Mesendoderm (in vitro differentiated cells): ENCODE results near the gene SLC2A13.

Experiments used
- DNase-seq: peaks from one replicate; pipeline ENCODE4 v3.0.0; 2013
- H2AK5ac ChIP-seq: 2 replicates; pipeline ENCODE4 v1.6.1; 2013; ENCODE audit warnings: low read length, inconsistent platforms
- H2BK120ac ChIP-seq: 2 replicates; pipeline ENCODE4 v1.6.1; 2013; ENCODE audit warnings: low read depth, mild to moderate bottlenecking, low read length, moderate library complexity, mixed read lengths
- H2BK15ac ChIP-seq: replicated peaks from 2 replicates; pipeline ENCODE4 v1.6.1; 2013; ENCODE audit warnings: low read depth, mild to moderate bottlenecking, moderate library complexity
- H2BK5ac ChIP-seq: 2 replicates; pipeline ENCODE4 v1.6.1; 2013; ENCODE audit warnings: low read length, inconsistent platforms
- H3K18ac ChIP-seq: 2 replicates; pipeline ENCODE4 v1.6.1; 2013; ENCODE audit warnings: mild to moderate bottlenecking, low read length, mixed read lengths
- H3K23ac ChIP-seq: one replicate; pipeline ENCODE4 v1.6.1; 2013; ENCODE audit warnings: low read length
- H3K27ac ChIP-seq: 2 replicates; pipeline ENCODE4 v1.5.1; 2013; ENCODE audit warnings: low read depth, mild to moderate bottlenecking, inconsistent platforms, low read length, moderate library complexity
- H3K27me3 ChIP-seq: 2 replicates; pipeline ENCODE4 v1.6.1; 2013; ENCODE audit warnings: low read length, control low read depth, mild to moderate bottlenecking, inconsistent platforms; ENCODE audit not compliant: insufficient read depth, poor library complexity
- H3K36me3 ChIP-seq: 2 replicates; pipeline ENCODE4 v1.6.1; 2013; ENCODE audit warnings: low read length, inconsistent platforms; ENCODE audit not compliant: control insufficient read depth, insufficient read depth
- H3K4ac ChIP-seq: one replicate; pipeline ENCODE4 v1.6.1; 2013; ENCODE audit warnings: low read depth, mild to moderate bottlenecking, low read length, moderate library complexity
- H3K4me1 ChIP-seq: 2 replicates; pipeline ENCODE4 v1.6.1; 2013; ENCODE audit warnings: low read depth, low read length, inconsistent platforms; ENCODE audit not compliant: control insufficient read depth
- H3K4me2 ChIP-seq: 2 replicates; pipeline ENCODE4 v1.6.1; 2013; ENCODE audit warnings: low read length
- H3K4me3 ChIP-seq: 2 replicates; pipeline ENCODE4 v1.5.1; 2013; ENCODE audit warnings: mild to moderate bottlenecking, low read length
- H3K56ac ChIP-seq: one replicate; pipeline ENCODE4 v1.6.1; 2013; ENCODE audit warnings: low read length
- H3K79me1 ChIP-seq: 2 replicates; pipeline ENCODE4 v1.6.1; 2013; ENCODE audit warnings: low read length, inconsistent platforms
- H3K79me2 ChIP-seq: 2 replicates; pipeline ENCODE4 v1.6.1; 2013; ENCODE audit warnings: mild to moderate bottlenecking, low read length; ENCODE audit not compliant: control insufficient read depth, insufficient read depth
- H3K9ac ChIP-seq: 2 replicates; pipeline ENCODE4 v1.6.1; 2013; ENCODE audit warnings: low read length, inconsistent platforms
- H4K5ac ChIP-seq: one replicate; pipeline ENCODE4 v1.6.1; 2013; ENCODE audit warnings: low read length
- H4K8ac ChIP-seq: one replicate; pipeline ENCODE4 v1.6.1; 2013; ENCODE audit warnings: low read depth, mild to moderate bottlenecking, control low read depth, low read length, moderate library complexity
- WGBS: extraction: QIAGEN DNeasy Blood & Tissue Kit; methylation state at CpG from one replicate; pipeline ENCODE4 v1.1.7; 2013; ENCODE audit warnings: low lambda C conversion rate, missing lambda C conversion rate; ENCODE audit not compliant: insufficient coverage; ENCODE audit errors: extremely low coverage; 5-methylcytosine and 5-hydroxymethylcytosine counted together

The SLC2A13 gene

GRCh38 chr12:39956725-39957124 is 149.2 kb downstream of the SLC2A13 start:
- H4K8ac ChIP-seq: no peak overlapping the region
- no peaks in the 10 kb centered on the region for H3K36me3 ChIP-seq
- no peak overlapping the region for H3K23ac ChIP-seq
- no peak overlapping the region for H4K5ac ChIP-seq
- no CpG with 5 or more reads among the region's 2 CpGs for WGBS
- no peak for DNase-seq
- H2BK15ac ChIP-seq: no peak overlapping the region
- no peaks in the 10 kb centered on the region for H3K27me3 ChIP-seq
- no peak overlapping the region for H3K56ac ChIP-seq
- no peak overlapping the region for H3K4me2 ChIP-seq
- H3K4me1 ChIP-seq: no peaks in the 10 kb centered on the region
- no peak overlapping the region for H2BK5ac ChIP-seq
- no peaks in the 10 kb centered on the region for H3K79me1 ChIP-seq
- no peak overlapping the region for H2AK5ac ChIP-seq
- no peaks in the 10 kb centered on the region for H3K79me2 ChIP-seq
- H3K4ac ChIP-seq: no peak overlapping the region
- H3K27ac ChIP-seq: no peak overlapping the region
- no peak overlapping the region for H3K18ac ChIP-seq
- H2BK120ac ChIP-seq: no peak overlapping the region
- H3K9ac ChIP-seq: no peak overlapping the region
- no peak overlapping the region for H3K4me3 ChIP-seq

GRCh38 chr12:39946361-39947280 is 159.3 kb downstream of the SLC2A13 start:
- H3K23ac ChIP-seq: no peak overlapping the region
- H3K9ac ChIP-seq: no peak overlapping the region
- no peaks in the 10 kb centered on the region for H3K79me2 ChIP-seq
- H3K27me3 ChIP-seq: no peaks in the 10 kb centered on the region
- H3K4me2 ChIP-seq: no peak overlapping the region
- H3K27ac ChIP-seq: no peak overlapping the region
- no peak overlapping the region for H3K4me3 ChIP-seq
- H3K18ac ChIP-seq: peak overlapping the region; percentile 6
- no peak overlapping the region for H2BK120ac ChIP-seq
- H3K4ac ChIP-seq: no peak overlapping the region
- DNase-seq: no peak
- H3K4me1 ChIP-seq: no peaks in the 10 kb centered on the region
- H3K36me3 ChIP-seq: no peaks in the 10 kb centered on the region
- no CpG with 5 or more reads among the region's 14 CpGs for WGBS
- H2BK15ac ChIP-seq: no peak overlapping the region
- no peak overlapping the region for H2BK5ac ChIP-seq
- H2AK5ac ChIP-seq: no peak overlapping the region
- H3K56ac ChIP-seq: no peak overlapping the region
- H4K8ac ChIP-seq: no peak overlapping the region
- H4K5ac ChIP-seq: no peak overlapping the region
- H3K79me1 ChIP-seq: no peaks in the 10 kb centered on the region

GRCh38 chr12:39937119-39937518 is 168.8 kb downstream of the SLC2A13 start:
- no peak overlapping the region for H2BK120ac ChIP-seq
- H3K56ac ChIP-seq: no peak overlapping the region
- no peak overlapping the region for H3K18ac ChIP-seq
- no peak overlapping the region for H2BK15ac ChIP-seq
- H3K23ac ChIP-seq: no peak overlapping the region
- no peaks in the 10 kb centered on the region for H3K36me3 ChIP-seq
- no peaks in the 10 kb centered on the region for H3K79me1 ChIP-seq
- H3K4me1 ChIP-seq: no peaks in the 10 kb centered on the region
- H4K8ac ChIP-seq: no peak overlapping the region
- H3K27ac ChIP-seq: no peak overlapping the region
- no peak overlapping the region for H3K4me3 ChIP-seq
- H3K4ac ChIP-seq: no peak overlapping the region
- H3K4me2 ChIP-seq: no peak overlapping the region
- no peak for DNase-seq
- WGBS: no CpG with 5 or more reads among the region's 1 CpG
- H2AK5ac ChIP-seq: no peak overlapping the region
- H3K9ac ChIP-seq: no peak overlapping the region
- H3K27me3 ChIP-seq: no peaks in the 10 kb centered on the region
- H2BK5ac ChIP-seq: no peak overlapping the region
- no peaks in the 10 kb centered on the region for H3K79me2 ChIP-seq
- H4K5ac ChIP-seq: no peak overlapping the region

- Histone ChIP-seq H2BK15ac (no peak overlapping the region), H3K27ac (no peak overlapping the region), H2BK120ac (no peak overlapping the region), H3K9ac (no peak overlapping the region), H3K27me3 (no peaks in the 10 kb centered on the region), H3K4me3 (no peak overlapping the region), H2AK5ac (no peak overlapping the region), H3K4ac (no peak overlapping the region), H3K4me2 (no peak overlapping the region), H3K18ac (no peak overlapping the region), H2BK5ac (no peak overlapping the region), H3K56ac (no peak overlapping the region), H3K36me3 (no peaks in the 10 kb centered on the region), H3K79me2 (no peaks in the 10 kb centered on the region), H4K8ac (no peak overlapping the region), H3K4me1 (no peaks in the 10 kb centered on the region), H3K79me1 (no peaks in the 10 kb centered on the region), H4K5ac (no peak overlapping the region), H3K23ac (no peak overlapping the region)
- WGBS: no CpG with 5 or more reads among the region's 2 CpGs
- no peak for DNase-seq
Measured at GRCh38 chr12:39935839-39936238, 170.0 kb downstream of the SLC2A13 start.

GRCh38 chr12:39935275-39935674 is 170.6 kb downstream of the SLC2A13 start:
- Histone ChIP-seq H3K27ac (no peak overlapping the region), H3K27me3 (no peaks in the 10 kb centered on the region), H3K36me3 (no peaks in the 10 kb centered on the region), H4K8ac (no peak overlapping the region), H3K56ac (no peak overlapping the region), H3K9ac (no peak overlapping the region), H3K18ac (no peak overlapping the region), H3K4me2 (no peak overlapping the region), H3K4me1 (no peaks in the 10 kb centered on the region), H2BK5ac (no peak overlapping the region), H2AK5ac (no peak overlapping the region), H2BK120ac (no peak overlapping the region), H3K4me3 (no peak overlapping the region), H2BK15ac (no peak overlapping the region), H4K5ac (no peak overlapping the region), H3K23ac (no peak overlapping the region), H3K79me2 (no peaks in the 10 kb centered on the region), H3K79me1 (no peaks in the 10 kb centered on the region), H3K4ac (no peak overlapping the region)
- no CpG with 5 or more reads among the region's 1 CpG for WGBS
- DNase-seq: no peak

- H2AK5ac ChIP-seq: no peak overlapping the region
- no peak overlapping the region for H2BK5ac ChIP-seq
- no peaks in the 10 kb centered on the region for H3K79me2 ChIP-seq
- H3K27ac ChIP-seq: no peak overlapping the region
- no peak overlapping the region for H2BK120ac ChIP-seq
- H3K4me2 ChIP-seq: no peak overlapping the region
- no peak overlapping the region for H3K18ac ChIP-seq
- no peak overlapping the region for H3K56ac ChIP-seq
- no peaks in the 10 kb centered on the region for H3K27me3 ChIP-seq
- no peak overlapping the region for H3K23ac ChIP-seq
- no peaks in the 10 kb centered on the region for H3K79me1 ChIP-seq
- H3K36me3 ChIP-seq: no peaks in the 10 kb centered on the region
- no peaks in the 10 kb centered on the region for H3K4me1 ChIP-seq
- H3K4me3 ChIP-seq: no peak overlapping the region
- no peak overlapping the region for H3K9ac ChIP-seq
- no peak overlapping the region for H4K5ac ChIP-seq
- H3K4ac ChIP-seq: no peak overlapping the region
- H4K8ac ChIP-seq: no peak overlapping the region
- no peak for DNase-seq
- H2BK15ac ChIP-seq: no peak overlapping the region
Measured at GRCh38 chr12:39931857-39932256, 174.0 kb downstream of the SLC2A13 start.
